Endothelial cell of umbilical vein (primary cell): Measurements from ENCODE around the gene SRRM5.

ENCODE experiments used
- CTCF ChIP-seq, 2 donors: IDR thresholded peaks; 1 replicate in 1 of 2; 2 replicates in 1 of 2; pipeline ENCODE4 v1.5.1; 2011; ENCODE audit warnings: low read length in 2 of 2, mild to moderate bottlenecking in 2 of 2, moderate library complexity in 2 of 2, control low read depth in 1 of 2, inconsistent platforms in 1 of 2, low read depth in 1 of 2; ENCODE audit not compliant: insufficient read depth in 1 of 2; ENCODE audit errors: extremely low read depth in 1 of 2
- EZH2 ChIP-seq: IDR thresholded peaks from 2 replicates; pipeline ENCODE4 v1.6.1; 2012; ENCODE audit warnings: borderline replicate concordance, low read depth, mild to moderate bottlenecking, moderate library complexity, low read length, inconsistent platforms; ENCODE audit not compliant: severe bottlenecking
- FOS ChIP-seq: IDR thresholded peaks from 2 replicates; pipeline ENCODE4 v1.6.1; 2011; ENCODE audit warnings: mild to moderate bottlenecking, low read length, moderate library complexity, borderline replicate concordance; ENCODE audit not compliant: insufficient read depth
- JUN ChIP-seq: IDR thresholded peaks from 2 replicates; pipeline ENCODE4 v1.6.1; 2011; ENCODE audit warnings: borderline replicate concordance, low read depth; ENCODE audit not compliant: insufficient read length, insufficient read depth
- POLR2A ChIP-seq: IDR thresholded peaks from 2 replicates; pipeline ENCODE4 v1.6.1; 2012; ENCODE audit warnings: low read depth, mild to moderate bottlenecking, control low read depth, low read length
- POLR2AphosphoS5 ChIP-seq: IDR thresholded peaks from 2 replicates; pipeline ENCODE4 v1.6.1; 2012; ENCODE audit warnings: low read depth, mild to moderate bottlenecking, control low read depth, low read length, moderate library complexity; ENCODE audit not compliant: insufficient read depth

DNA sequence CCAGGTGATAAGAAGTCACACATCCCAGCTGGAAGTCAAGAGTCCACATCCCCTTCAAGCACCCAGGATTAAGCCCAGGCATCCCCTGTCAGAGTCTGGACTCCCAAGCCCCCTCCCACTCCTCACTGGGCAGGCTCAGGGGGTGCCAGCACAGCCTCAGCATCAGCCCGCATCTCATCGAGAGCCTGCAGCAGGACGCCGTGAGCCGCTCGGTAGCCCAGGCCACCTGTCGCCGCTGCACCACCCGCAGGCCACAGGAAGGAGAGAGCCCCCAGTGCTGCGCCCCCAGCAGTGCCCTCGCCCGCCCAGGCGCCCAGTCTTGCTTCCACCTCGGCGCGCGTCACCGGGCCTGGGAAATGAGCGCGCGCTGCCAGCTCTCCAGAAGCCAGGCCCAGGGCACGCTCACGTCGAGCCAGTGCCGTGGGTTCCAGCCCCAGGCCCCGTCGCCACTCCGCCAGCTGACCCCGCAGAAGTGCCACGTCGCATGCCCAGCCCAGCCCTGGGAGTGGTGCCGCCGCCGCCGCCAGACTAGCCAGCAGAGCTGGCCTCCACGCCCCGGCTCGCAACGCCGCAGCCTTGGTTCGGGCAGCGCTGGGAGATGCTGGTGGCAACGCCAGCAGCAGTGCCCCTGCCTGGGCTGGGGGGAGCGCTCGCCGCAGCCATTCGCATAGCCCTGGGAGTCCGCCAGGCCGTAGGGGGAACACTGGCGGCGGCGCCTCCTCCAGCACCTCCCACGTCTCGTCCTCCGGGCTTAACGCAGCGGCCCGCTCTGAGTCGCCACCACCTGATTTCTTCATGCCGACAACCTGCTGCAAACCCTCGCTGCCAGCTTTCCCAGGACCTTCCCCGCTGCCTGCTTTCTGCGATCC lies 19.8 kb upstream of the SRRM5 start:
- TF ChIP-seq FOS: no peak
- TF ChIP-seq POLR2AphosphoS5: no peak
- TF ChIP-seq EZH2: no peak
- TF ChIP-seq CTCF (IDR thresholded peaks at IDR 0.05; ENCODE audit: extremely low read depth in 1 of 2, insufficient read depth in 1 of 2, low read depth in 1 of 2, low read length in 2 of 2): no peak
- TF ChIP-seq JUN: no peak
- no peak for TF ChIP-seq POLR2A
